NOMO-1 treated with dmso at 0.1 percent for 144 hours (cell line): ENCODE results near the gene LSM14A.
A peak's percentile ranks its signal among the peaks of the same experiment; 100 is the strongest.

Experiments
- DNase-seq: peaks from one replicate; lab custom pipeline; 2025; ENCODE audit not compliant: unreplicated experiment; lab: John Stamatoyannopoulos, UW

LSM14A gene

DNA sequence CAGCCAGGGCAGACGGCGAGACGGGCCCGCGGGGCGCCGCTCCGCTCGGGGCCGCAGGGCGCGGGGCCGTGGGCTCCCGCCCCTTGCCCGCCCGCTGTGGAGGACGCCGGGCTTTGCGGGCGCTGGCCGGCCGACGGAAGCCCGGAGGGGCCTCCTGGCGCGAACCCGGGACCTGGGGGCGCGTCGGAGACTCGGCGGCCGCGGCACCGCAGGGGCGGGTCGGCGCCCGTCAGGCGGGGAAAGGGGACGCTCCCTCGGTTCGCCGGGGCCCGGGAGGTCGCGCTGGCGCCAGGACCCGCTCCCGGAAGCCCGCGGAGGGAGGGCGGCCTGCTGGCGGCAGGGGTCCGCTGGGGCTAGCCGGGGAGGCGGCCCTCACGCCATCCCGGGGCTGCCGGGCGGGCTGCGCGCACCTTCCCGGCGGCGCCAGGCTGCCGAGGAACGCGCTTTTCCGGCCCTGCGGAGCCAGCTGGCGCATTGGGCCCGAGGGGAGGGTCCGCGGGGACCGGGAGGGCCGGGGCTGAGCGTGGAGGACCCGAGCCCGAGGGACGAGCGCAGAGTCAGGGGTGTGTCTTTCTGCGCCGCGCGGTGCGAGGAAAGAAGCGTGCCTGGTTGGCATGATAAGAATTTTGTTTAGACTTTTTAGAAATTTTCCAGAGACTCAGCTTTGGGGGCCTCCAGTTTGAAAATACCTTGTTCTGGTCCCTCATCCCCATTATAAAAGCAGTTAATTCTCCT lies 82.6 kb downstream of the LSM14A start:
- no peak for DNase-seq

- no peak for DNase-seq
These were observed 83.2 kb downstream of the LSM14A start for GRCh38 chr19:34255546-34255945.

DNA sequence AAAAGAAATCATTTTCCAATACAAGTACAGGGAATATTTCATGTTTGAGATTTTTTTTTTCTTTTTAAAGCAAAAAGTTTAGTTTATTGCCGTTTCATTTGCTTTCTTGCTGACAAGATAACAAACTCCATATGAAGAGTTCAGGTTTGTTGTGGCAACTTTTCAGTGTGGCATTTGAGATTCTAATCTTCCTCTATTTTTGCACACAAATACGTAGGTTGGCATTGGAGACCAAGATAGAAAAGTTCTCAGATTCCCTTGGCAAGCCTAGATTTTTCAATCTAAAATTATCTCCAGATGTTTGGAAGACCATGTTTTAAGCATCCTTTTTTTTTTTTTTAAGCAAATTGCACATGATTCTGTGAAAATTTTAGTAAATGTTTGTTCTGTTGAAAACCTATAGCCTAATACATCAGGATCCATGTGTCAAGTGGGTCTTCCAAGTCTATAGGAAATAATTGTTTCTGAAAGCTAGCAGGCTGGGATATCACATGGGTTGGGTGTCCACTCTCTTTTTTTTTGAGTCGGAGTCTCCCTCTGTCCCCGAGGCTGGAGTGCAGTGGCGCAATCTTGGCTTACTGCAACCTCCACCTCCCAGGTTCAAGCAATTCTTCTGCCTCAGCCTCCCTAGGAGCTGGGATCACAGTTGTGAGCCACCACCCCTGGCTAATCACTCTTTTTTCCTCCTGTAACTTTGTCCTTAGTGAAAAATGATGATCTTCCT lies 84.7 kb downstream of the LSM14A start:
- no peak for DNase-seq

- DNase-seq: no peak
These were observed 85.2 kb downstream of the LSM14A start for GRCh38 chr19:34257559-34257924.

DNA sequence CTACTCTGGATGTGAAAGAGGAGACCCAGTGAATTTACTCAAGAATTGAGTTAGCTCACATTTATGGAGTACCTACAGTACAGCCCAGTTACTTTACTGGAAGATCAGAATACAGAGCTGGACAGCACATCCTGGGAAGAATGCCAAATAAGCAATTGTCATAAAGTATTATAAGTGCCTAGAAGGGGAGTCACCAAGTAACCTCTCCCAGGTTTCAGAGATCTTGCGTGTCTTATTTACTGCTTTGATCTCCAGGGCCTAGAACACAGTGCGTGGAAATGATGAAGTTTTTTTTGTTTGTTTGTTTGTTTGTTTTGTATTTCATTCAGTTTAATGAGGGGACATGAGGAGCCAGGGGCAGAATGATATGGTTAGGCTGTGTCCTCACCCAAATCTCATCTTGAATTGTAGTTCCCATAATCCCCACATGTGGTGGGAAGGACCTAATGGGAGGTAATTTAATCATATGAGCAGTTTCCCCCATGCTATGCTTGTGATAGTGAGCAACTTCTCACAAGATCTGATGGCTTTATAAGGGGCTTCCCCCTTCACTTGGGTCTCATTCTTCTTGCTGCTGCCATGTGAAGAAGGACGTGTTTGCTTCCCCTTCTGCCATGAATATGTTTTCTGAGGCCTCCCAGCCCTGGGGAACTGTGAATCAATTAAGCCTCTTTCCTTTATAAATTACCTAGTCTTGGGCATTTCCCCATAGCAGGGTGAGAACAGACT lies 87.2 kb downstream of the LSM14A start:
- no peak for DNase-seq

GRCh38 chr19:34260771-34261173 lies 88.5 kb downstream of the LSM14A start:
- no peak for DNase-seq

GRCh38 chr19:34261334-34262109 lies 89.2 kb downstream of the LSM14A start:
- DNase-seq: no peak

DNA sequence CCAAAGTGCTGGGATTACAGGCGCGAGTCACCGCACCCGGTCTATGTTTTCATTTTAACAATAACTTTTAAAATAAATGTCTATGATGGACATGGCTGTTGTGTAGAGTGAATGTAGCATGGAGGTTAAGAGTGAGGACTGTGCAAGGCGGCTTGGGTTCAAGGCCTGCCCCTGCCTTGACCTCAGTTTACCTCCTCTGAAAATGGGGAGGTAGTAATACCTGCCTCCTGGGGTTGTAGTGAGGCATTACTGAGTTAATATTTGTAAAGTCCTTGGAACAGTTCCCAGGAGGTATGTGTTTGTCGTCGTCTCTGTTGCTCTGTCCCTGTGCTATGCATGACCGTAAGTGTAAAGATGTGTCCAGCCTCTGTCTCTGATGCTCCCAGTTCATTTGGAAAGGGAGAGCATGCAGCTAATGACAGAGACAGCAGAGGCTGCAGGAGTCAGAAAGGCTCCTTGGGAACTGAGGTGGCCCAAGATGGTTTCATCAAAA lies 91.5 kb downstream of the LSM14A start:
- DNase-seq: no peak

GRCh38 chr19:34265221-34265650 lies 92.9 kb downstream of the LSM14A start:
- no peak for DNase-seq

- DNase-seq: no peak
These were observed 96.8 kb downstream of the LSM14A start for GRCh38 chr19:34269081-34269480.

DNA sequence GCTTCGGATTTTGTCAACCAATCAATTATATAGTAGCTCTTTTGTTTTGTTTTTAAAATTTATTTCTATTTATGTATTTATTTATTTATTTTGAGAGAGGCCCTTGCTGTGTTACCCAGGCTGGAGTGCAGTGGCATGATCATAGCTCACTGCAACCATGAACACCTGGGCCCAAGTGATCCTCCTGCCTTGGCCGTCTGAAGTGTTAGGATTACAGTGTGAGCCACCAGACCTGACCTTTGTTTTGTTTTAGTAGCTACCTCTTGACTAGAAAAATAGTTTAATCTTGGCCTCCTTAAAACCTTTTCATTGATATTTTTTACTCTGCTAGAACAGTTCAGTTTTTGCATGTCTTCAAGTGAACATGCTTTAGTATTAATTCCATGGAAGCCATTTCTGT lies 97.2 kb downstream of the LSM14A start:
- no peak for DNase-seq

- peak; percentile 81 for DNase-seq
These were observed 97.8 kb downstream of the LSM14A start for GRCh38 chr19:34269968-34270621.

DNA sequence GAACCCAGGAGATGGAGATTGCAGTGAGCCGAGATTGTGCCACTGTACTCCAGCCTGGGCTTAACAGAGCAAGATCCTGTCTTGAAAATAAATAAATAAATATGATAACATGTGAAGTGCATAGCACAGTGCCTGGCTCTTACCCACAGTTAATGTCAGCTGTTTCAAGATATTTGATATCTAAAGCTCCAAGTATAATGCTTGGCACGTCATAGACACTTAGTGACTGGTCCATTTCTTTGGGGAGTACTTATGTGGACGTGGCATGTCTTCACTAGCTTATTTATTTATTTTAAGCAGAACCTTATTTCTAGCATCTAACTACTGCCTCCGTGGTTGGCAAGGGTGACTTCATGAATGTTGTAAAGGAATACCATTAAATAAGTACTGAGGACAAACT lies 100.8 kb downstream of the LSM14A start:
- DNase-seq: no peak

DNA sequence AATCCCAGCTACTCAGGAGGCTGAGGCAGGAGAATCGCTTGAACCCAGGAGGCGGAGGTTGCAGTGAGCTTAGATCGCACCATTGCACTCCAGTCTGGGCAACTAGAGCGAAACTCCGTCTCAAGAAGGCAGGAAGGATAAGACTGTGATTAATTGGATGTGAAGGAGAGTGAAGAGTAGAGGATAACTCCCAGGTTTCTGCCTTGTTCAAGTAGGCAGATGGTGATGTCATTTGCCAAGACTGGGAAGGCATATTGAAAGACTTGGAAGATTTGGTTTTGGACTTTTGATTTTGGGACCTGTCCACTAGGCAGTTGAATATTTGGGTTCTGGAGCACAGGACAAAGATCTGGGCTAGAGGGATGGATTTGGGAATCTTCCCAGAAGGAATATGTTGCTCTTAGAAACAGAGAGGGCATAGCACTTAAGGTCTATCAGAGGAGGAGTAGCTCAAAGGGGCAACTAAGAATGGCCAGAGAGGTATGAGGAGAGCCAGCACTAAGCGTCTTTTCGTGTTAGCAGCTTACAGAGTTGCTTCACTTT lies 102.1 kb downstream of the LSM14A start:
- DNase-seq: no peak

DNA sequence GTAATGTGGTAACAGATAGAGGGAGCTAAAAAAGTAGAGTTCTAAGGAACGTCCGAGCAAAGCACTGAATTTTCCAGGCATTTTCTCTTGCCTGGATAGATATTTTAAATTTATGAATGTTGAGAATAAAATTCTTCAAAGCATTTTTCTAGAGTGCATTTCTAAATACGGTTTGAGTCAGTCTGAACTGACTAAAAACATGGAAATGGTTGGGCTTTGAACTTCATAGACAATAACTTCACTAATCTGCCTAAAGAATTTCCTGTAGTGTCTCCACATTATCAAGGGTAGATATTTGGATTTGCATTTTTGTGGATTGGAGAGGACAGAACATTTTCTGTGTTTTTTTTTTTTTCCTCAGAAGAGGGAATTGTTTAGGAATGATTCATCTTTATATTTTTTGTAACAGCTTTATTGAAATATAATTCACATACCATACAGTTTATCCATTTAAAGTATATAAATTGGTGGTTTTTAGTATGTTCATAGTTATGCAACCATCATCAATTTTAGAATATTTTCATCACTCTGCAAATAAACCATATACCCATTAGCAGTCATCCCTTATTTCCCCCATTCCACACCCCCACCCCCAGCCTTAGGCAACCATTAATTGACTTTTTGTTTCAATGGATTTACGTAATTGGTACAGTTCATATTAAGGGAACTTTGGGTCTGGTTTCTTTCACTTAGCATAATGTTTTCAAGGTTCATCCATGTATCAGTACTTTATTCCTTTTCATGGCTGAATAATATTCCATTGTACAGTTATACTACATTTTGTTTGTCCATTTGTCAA lies 102.7 kb downstream of the LSM14A start:
- DNase-seq: no peak

DNA sequence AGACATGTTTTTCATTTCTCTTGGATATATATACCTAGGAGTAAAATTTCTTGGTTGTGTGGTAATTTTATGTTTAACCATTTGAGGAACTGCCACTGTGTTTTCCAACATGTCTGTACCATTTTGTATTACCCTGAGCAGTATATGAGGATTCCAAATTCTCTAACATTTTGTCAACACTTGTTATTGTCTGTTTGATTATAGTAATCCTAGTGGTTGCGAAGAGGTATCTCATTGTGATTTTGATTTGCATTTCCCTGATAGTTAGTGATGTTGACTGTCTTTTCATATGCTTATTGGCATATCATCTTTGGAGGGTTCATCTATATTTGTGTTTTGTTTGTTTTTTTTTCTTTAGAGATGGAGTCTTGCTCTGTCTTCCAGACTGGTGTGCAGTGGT lies 103.4 kb downstream of the LSM14A start:
- no peak for DNase-seq

GRCh38 chr19:34276614-34277013 lies 104.3 kb downstream of the LSM14A start:
- DNase-seq: no peak

DNA sequence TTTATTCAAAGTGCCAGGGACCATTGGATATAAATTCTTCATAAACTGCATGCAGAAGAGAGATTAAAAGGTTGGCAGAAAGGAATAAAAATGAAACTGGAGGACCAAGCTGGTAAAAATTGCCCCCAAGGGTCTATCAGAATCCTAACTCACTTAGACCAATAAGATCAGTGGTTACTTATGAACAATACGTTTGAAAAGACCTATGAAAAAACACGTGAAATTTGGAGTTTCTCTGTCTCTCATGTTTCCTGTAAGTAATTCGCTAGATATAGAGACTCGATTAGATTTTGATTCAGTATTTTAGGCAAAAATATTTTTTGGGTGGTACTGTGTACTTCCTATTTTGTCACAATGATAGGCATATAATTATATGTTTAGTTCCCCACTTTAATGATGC lies 104.9 kb downstream of the LSM14A start:
- no peak for DNase-seq

- DNase-seq: no peak
These were observed 106.5 kb downstream of the LSM14A start for GRCh38 chr19:34278783-34279182.
